GM10248 (cell line): ENCODE results near the gene FREY1.
"Not testable (repeated sequence)": the region's sequence is repeated elsewhere in the genome, so short reads cannot be mapped to it uniquely, and the experiment has no call there.

Experiments used
- CTCF ChIA-PET: fragments of 300-600 bp; sonication (Branson Sonifier 250); formaldehyde crosslinking; extraction: SDS; loops from one replicate; lab custom pipeline; 2021; ENCODE audit warnings: antibody characterized with exemption; lab: Yijun Ruan, JAX
- POLR2A ChIA-PET: fragments of 350-650 bp; sonication (Branson Sonifier 250); formaldehyde crosslinking; extraction: SDS; loops from one replicate; lab custom pipeline; 2020; ENCODE audit warnings: antibody characterized with exemption; lab: Yijun Ruan, JAX
- DNase-seq: peaks from one replicate; pipeline ENCODE4 v3.0.0; 2012; ENCODE audit errors: extremely low spot score
- TF ChIP-seq, protein P1 (sequence below): IDR thresholded peaks from 2 replicates; pipeline ENCODE4 v1.5.1; 2012; ENCODE audit warnings: mild to moderate bottlenecking, low read depth; ENCODE audit errors: extremely low read depth, missing control alignments, control extremely low read depth

FREY1 gene

DNA sequence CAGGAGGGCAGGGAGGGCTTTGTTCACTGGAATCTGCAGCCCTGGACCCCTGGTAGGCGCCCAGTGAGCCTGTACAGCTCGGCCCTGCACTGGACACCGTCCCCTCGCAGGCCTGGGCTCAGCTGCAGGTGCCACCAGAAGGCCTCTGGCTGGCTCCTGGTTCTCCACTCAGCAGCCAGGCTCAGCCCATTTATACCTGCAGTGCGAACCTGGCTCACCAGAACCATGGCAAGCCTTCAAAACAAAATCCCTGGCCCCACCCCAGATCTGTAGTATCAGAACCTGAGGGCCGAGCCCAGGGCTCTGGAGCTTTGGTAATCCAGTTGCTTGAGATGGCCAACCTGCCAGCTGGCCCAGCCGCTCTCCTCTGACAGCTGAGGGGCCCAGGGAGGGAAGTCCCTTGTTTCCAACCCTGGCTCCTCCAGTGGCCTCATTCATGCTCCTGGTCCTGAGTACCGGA, 870 bp upstream of the FREY1 start:
- POLR2A ChIA-PET = no interaction called here
- CTCF ChIA-PET = no interaction called here

DNA sequence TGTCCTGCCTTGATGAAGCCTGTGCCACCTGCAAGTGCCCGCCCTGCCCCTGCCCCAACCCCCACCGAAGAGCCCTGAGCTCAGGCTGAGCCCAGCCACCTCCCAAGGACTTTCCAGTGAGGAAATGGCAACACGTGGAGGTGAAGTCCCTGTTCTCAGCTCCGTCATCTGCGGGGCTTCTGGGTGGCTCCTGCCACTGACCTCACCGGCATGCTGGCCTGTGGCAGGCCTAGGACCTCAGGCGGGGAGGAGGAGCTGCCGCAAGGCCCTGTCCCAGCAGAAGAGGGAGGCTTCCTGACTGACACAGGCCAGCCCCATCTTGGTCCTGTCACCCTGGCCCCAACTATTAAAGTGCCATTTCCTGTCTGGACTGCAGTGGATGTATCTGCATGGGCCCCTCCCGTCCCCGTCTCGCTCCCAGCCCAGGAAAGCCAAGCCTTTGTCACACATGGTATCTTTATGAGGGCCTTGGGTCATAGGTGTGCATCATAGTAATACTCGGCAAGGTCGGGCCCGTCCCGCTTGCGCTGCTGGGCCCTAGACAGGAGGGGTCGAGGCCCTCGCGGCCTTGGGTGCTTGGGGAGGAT, 882 bp downstream of the FREY1 start:
- ChIA-PET CTCF (interaction anchor here (1.2 kb wide), 1 partner anchor 9 kb away, joined by 4 read pairs; no protein-coding TSS in a partner anchor), POLR2A (interaction anchor here (0.6 kb wide), 1 partner anchor 10 kb away, joined by 3 read pairs; no protein-coding TSS in a partner anchor)
- TF ChIP-seq, protein P1, sequence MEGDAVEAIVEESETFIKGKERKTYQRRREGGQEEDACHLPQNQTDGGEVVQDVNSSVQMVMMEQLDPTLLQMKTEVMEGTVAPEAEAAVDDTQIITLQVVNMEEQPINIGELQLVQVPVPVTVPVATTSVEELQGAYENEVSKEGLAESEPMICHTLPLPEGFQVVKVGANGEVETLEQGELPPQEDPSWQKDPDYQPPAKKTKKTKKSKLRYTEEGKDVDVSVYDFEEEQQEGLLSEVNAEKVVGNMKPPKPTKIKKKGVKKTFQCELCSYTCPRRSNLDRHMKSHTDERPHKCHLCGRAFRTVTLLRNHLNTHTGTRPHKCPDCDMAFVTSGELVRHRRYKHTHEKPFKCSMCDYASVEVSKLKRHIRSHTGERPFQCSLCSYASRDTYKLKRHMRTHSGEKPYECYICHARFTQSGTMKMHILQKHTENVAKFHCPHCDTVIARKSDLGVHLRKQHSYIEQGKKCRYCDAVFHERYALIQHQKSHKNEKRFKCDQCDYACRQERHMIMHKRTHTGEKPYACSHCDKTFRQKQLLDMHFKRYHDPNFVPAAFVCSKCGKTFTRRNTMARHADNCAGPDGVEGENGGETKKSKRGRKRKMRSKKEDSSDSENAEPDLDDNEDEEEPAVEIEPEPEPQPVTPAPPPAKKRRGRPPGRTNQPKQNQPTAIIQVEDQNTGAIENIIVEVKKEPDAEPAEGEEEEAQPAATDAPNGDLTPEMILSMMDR = no peak
- DNase-seq = no peak

More for the DNA sequence above, 870 bp upstream of the FREY1 start:
- TF ChIP-seq, protein P1 = no peak
- DNase-seq = no peak

DNA sequence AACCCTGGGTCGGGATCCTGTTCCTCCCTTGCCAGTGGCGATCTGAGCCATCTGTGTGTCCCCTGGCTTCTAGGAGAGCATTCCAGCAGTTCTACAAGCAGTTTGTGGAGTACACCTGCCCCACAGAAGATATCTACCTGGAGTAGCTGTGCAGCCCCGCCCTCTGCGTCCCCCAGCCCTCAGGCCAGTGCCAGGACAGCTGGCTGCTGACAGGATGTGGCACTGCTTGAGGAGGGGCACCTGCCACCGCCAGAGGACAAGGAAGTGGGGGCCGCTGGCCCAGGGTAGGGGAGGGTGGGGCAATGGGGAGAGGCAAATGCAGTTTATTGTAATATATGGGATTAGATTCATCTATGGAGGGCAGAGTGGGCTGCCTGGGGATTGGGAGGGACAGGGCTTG, 1.5 kb downstream of the FREY1 start:
- CTCF ChIA-PET = interaction anchor here (1.2 kb wide), 1 partner anchor 8 kb away, joined by 4 read pairs; no protein-coding TSS in a partner anchor
- POLR2A ChIA-PET, DNase-seq: not testable (repeated sequence)

DNA sequence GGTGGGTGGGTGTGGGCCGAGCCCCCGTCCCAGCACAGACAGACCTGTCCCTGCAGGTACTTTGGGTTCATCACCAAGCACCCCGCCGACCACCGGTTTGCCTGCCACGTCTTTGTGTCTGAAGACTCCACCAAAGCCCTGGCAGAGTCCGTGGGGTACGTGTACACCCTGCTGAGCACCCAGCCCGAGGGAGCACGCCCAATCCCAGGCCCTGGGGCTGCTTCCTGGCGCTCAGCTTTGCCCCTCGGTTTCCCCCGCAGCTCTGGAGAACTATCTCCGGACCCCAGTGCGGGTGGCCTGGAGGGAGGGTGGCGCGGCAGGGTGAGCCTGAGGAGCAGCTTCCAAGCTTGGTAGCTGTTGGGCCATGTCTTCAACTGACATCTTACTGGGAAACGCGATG, 2.0 kb downstream of the FREY1 start:
- DNase-seq = no peak
- ChIA-PET CTCF (interaction anchor here (1.2 kb wide), 1 partner anchor 8 kb away, joined by 4 read pairs; no protein-coding TSS in a partner anchor), POLR2A (no interaction called here)
- TF ChIP-seq, protein P1 = no peak

DNA sequence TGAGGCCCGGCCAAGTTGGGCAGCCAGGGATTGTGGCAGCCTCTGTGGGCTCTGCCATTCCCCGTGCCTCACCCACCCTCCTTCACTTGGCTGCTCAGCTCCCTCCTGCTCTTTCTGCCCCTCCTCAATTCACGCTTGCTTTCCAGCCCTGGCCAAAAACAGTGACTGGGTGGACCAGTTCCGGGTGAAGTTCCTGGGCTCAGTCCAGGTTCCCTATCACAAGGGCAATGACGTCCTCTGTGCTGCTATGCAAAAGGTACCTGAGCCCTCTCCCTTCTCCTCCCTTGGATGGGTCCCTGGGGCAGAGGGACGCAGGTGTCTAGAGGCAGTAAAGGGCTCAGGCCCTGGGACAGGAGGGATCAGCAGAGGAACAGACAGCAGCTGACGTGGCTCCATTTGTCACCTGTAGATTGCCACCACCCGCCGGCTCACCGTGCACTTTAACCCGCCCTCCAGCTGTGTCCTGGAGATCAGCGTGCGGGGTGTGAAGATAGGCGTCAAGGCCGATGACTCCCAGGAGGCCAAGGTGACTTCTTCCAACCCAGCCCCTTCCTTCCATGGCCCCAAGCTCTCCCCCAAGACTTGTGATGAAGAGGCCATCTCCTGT, 2.7 kb downstream of the FREY1 start:
- no peak for DNase-seq
- TF ChIP-seq, protein P1 = no peak
- POLR2A ChIA-PET = no interaction called here
- CTCF ChIA-PET = no interaction called here

DNA sequence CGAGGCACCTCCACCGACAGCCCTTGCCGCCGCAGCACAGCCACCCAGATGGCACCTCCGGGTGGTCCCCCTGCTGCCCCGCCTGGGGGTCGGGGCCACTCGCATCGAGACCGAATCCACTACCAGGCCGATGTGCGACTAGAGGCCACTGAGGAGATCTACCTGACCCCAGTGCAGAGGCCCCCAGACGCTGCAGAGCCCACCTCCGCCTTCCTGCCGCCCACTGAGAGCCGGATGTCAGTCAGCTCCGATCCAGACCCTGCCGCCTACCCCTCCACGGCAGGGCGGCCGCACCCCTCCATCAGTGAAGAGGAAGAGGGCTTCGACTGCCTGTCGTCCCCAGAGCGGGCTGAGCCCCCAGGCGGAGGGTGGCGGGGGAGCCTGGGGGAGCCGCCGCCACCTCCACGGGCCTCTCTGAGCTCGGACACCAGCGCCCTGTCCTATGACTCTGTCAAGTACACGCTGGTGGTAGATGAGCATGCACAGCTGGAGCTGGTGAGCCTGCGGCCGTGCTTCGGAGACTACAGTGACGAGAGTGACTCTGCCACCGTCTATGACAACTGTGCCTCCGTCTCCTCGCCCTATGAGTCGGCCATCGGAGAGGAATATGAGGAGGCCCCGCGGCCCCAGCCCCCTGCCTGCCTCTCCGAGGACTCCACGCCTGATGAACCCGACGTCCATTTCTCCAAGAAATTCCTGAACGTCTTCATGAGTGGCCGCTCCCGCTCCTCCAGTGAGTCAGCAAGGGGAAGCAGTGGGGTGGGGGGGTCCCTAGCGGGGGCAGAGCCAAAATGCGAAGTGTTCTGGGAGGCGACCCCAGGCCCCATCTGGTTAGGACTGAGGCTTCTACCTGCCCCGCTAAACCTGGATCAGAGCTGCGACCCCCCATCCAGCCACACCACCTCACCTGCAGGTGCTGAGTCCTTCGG, 4.4 kb downstream of the FREY1 start:
- TF ChIP-seq, protein P1 = no peak
- no peak for DNase-seq
- CTCF ChIA-PET = interaction anchor here (1.9 kb wide), 1 partner anchor 62 kb away, joined by 5 read pairs; no protein-coding TSS in a partner anchor
- POLR2A ChIA-PET = no interaction called here
